GM12892 (cell line): Measurements from ENCODE around the gene P2RY11.

Source experiments
- POLR2A ChIP-seq: IDR thresholded peaks from 2 replicates; pipeline ENCODE4 v1.6.1; 2011; ENCODE audit warnings: low read depth, low read length, control low read depth
- POLR2AphosphoS5 ChIP-seq: IDR thresholded peaks from 2 replicates; pipeline ENCODE4 v1.6.1; 2011; ENCODE audit warnings: low read depth, low read length, control low read depth
- TAF1 ChIP-seq: IDR thresholded peaks from 2 replicates; pipeline ENCODE4 v1.6.1; 2011; ENCODE audit warnings: low read depth, mild to moderate bottlenecking, control low read depth, low read length, borderline replicate concordance

DNA sequence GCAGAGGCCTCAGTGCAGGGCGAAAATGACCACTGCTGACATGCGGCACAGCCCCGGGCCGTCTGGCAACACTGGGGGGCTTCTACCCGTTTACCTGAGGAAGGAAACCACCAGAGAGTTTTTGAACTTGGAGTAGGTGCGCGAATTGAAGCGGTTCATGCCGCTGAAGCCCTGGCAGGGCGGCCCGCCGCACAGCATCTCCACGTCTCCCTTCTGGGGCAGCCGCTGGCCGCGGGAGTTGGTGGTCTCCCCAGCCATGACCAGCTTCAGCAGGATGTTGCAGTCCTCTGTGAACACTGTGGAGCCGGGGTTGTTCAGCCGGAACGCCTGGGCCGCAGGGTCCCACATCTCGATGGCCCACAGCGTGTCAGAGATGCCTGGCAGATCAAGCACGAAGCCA, 28.5 kb downstream of the P2RY11 start:
- TF ChIP-seq TAF1 (no peak), POLR2A (no peak), POLR2AphosphoS5 (no peak)
